ENCODE measurements around the gene MKRN1.
"Not testable (repeated sequence)": the region's sequence is repeated elsewhere in the genome, so short reads cannot be mapped to it uniquely, and the experiment has no call there.

MKRN1 gene

GRCh38 chr7:140456551-140457051 is 22.7 kb downstream of the MKRN1 start:
- no peak overlapping the region for H3K23ac ChIP-seq (ENCODE audit: low read length in 2 of 2)
- H3K9me3 ChIP-seq (ENCODE audit: control insufficient read depth, low read length), result no peaks in the 10 kb centered on the region
- H2AK5ac ChIP-seq (ENCODE audit: low read length, severe bottlenecking), result no peak overlapping the region
- no peak overlapping the region for H3K4me3 ChIP-seq (ENCODE audit: insufficient read depth in 1 of 2, low read depth in 1 of 2, low read length in 2 of 2)
- H2AFZ ChIP-seq (ENCODE audit: low read depth, low read length), result no peak overlapping the region
- H2BK5ac ChIP-seq (ENCODE audit: low read depth, low read length, poor library complexity, severe bottlenecking), result no peak overlapping the region
- H3K14ac ChIP-seq (ENCODE audit: low read length in 2 of 2), result no peak overlapping the region
- H3K4ac ChIP-seq (ENCODE audit: low read depth in 1 of 2, low read length in 2 of 2), result no peak overlapping the region
- H4K8ac ChIP-seq (ENCODE audit: low read length), result no peak overlapping the region
- no peaks in the 10 kb centered on the region for H3K27me3 ChIP-seq (ENCODE audit: control insufficient read depth in 1 of 2, insufficient read depth in 1 of 2, low read length in 2 of 2)
- H3K9ac ChIP-seq (ENCODE audit: low read length), result no peak overlapping the region
- no peak overlapping the region for H3K4me2 ChIP-seq (ENCODE audit: low read length, poor library complexity, severe bottlenecking)
- no peak overlapping the region for H2BK12ac ChIP-seq (ENCODE audit: low read length in 2 of 2)
- H3K79me1 ChIP-seq (replicated peaks; ENCODE audit: low read length, poor library complexity, severe bottlenecking), result peaks cover 28% of the 10 kb centered on the region
- no peak for DNase-seq
- no peak overlapping the region for H4K91ac ChIP-seq (ENCODE audit: low read length)
- H2BK15ac ChIP-seq (ENCODE audit: low read depth, poor library complexity, severe bottlenecking), result no peak overlapping the region
- H2BK120ac ChIP-seq (ENCODE audit: low read depth, low read length), result no peak overlapping the region
- H3K27ac ChIP-seq (ENCODE audit: low read length, poor library complexity, severe bottlenecking), result no peak overlapping the region
- peaks cover 4% of the 10 kb centered on the region for H3K4me1 ChIP-seq (ENCODE audit: control insufficient read depth, insufficient read depth, low read depth, low read length)
- WGBS, result 97% methylated on average over 8 of the region's 9 CpGs
- H3K18ac ChIP-seq (ENCODE audit: low read depth in 1 of 2, low read length in 2 of 2), result no peak overlapping the region
- H3K36me3 ChIP-seq (ENCODE audit: control insufficient read depth in 1 of 2, insufficient read depth in 2 of 2, low read depth in 1 of 2, low read length in 2 of 2), result peaks cover 24 to 89% of the 10 kb centered on the region in 2 experiments

DNA sequence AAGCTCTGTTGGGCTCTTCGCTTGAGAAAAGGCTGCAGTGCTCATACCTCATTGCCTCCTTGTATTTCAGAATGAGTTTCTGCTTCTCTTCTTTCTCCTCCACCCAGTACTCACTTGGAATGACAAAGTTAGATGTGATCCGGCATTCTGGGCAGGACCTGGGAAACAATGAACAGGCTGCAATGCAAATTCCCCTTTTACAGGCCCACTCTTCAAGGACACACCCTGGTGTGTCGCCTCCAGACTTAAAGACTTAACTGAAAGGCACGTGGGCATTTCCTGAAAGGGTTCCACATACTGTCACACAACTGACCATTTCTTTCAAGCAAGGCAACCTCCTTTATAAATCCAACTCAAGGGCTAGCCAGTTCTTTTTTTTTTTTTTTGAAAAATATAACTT is 23.6 kb downstream of the MKRN1 start:
- Histone ChIP-seq H3K79me1 (replicated peaks; ENCODE audit: low read length, poor library complexity, severe bottlenecking) (peaks cover 28% of the 10 kb centered on the region), H2BK12ac (ENCODE audit: low read length in 2 of 2) (no peak overlapping the region), H3K4me1 (ENCODE audit: control insufficient read depth, insufficient read depth, low read depth, low read length) (peaks cover 4% of the 10 kb centered on the region), H3K36me3 (ENCODE audit: control insufficient read depth in 1 of 2, insufficient read depth in 2 of 2, low read depth in 1 of 2, low read length in 2 of 2) (peaks cover 21 to 84% of the 10 kb centered on the region in 2 experiments), H3K4me2 (ENCODE audit: low read length, poor library complexity, severe bottlenecking) (no peak overlapping the region), H3K14ac (ENCODE audit: low read length in 2 of 2) (no peak overlapping the region), H3K18ac (ENCODE audit: low read depth in 1 of 2, low read length in 2 of 2) (no peak overlapping the region), H2BK5ac (ENCODE audit: low read depth, low read length, poor library complexity, severe bottlenecking) (no peak overlapping the region), H3K23ac (ENCODE audit: low read length in 2 of 2) (no peak overlapping the region), H3K4ac (ENCODE audit: low read depth in 1 of 2, low read length in 2 of 2) (no peak overlapping the region), H4K91ac (ENCODE audit: low read length) (no peak overlapping the region), H4K8ac (ENCODE audit: low read length) (no peak overlapping the region), H2BK15ac (ENCODE audit: low read depth, poor library complexity, severe bottlenecking) (no peak overlapping the region), H2AK5ac (ENCODE audit: low read length, severe bottlenecking) (no peak overlapping the region), H3K9ac (ENCODE audit: low read length) (no peak overlapping the region), H3K4me3 (ENCODE audit: insufficient read depth in 1 of 2, low read depth in 1 of 2, low read length in 2 of 2) (no peak overlapping the region), H2BK120ac (ENCODE audit: low read depth, low read length) (no peak overlapping the region), H2AFZ (ENCODE audit: low read depth, low read length) (no peak overlapping the region), H3K9me3 (ENCODE audit: control insufficient read depth, low read length) (no peaks in the 10 kb centered on the region), H3K27me3 (ENCODE audit: control insufficient read depth in 1 of 2, insufficient read depth in 1 of 2, low read length in 2 of 2) (no peaks in the 10 kb centered on the region), H3K27ac (ENCODE audit: low read length, poor library complexity, severe bottlenecking) (no peak overlapping the region)
- DNase-seq, result no peak
- 82% methylated on average over 4 of the region's 4 CpGs for WGBS

GRCh38 chr7:140454657-140455015 is 24.7 kb downstream of the MKRN1 start:
- Histone ChIP-seq H3K14ac (ENCODE audit: low read length in 2 of 2) (no peak overlapping the region), H2AFZ (ENCODE audit: low read depth, low read length) (no peak overlapping the region), H3K36me3 (ENCODE audit: control insufficient read depth in 1 of 2, insufficient read depth in 2 of 2, low read depth in 1 of 2, low read length in 2 of 2) (peaks cover 19 to 78% of the 10 kb centered on the region in 2 experiments), H3K4me3 (ENCODE audit: insufficient read depth in 1 of 2, low read depth in 1 of 2, low read length in 2 of 2) (no peak overlapping the region), H3K4me1 (ENCODE audit: control insufficient read depth, insufficient read depth, low read depth, low read length) (peaks cover 4% of the 10 kb centered on the region), H4K91ac (ENCODE audit: low read length) (no peak overlapping the region), H3K27ac (ENCODE audit: low read length, poor library complexity, severe bottlenecking) (no peak overlapping the region), H2BK120ac (ENCODE audit: low read depth, low read length) (no peak overlapping the region), H3K9me3 (ENCODE audit: control insufficient read depth, low read length) (no peaks in the 10 kb centered on the region), H3K23ac (ENCODE audit: low read length in 2 of 2) (no peak overlapping the region), H3K18ac (ENCODE audit: low read depth in 1 of 2, low read length in 2 of 2) (no peak overlapping the region), H3K4ac (ENCODE audit: low read depth in 1 of 2, low read length in 2 of 2) (no peak overlapping the region), H2BK5ac (ENCODE audit: low read depth, low read length, poor library complexity, severe bottlenecking) (no peak overlapping the region), H3K27me3 (ENCODE audit: control insufficient read depth in 1 of 2, insufficient read depth in 1 of 2, low read length in 2 of 2) (no peaks in the 10 kb centered on the region), H2BK15ac (ENCODE audit: low read depth, poor library complexity, severe bottlenecking) (no peak overlapping the region), H3K79me1 (replicated peaks; ENCODE audit: low read length, poor library complexity, severe bottlenecking) (peaks cover 20% of the 10 kb centered on the region), H3K4me2 (ENCODE audit: low read length, poor library complexity, severe bottlenecking) (no peak overlapping the region), H4K8ac (ENCODE audit: low read length) (no peak overlapping the region), H2AK5ac (ENCODE audit: low read length, severe bottlenecking) (no peak overlapping the region), H3K9ac (ENCODE audit: low read length) (no peak overlapping the region), H2BK12ac (ENCODE audit: low read length in 2 of 2) (no peak overlapping the region)
- no peak for DNase-seq
- 92% methylated on average over 8 of the region's 8 CpGs for WGBS

- not testable (repeated sequence) for H3K14ac ChIP-seq (ENCODE audit: low read length in 2 of 2); H2AFZ ChIP-seq (ENCODE audit: low read depth, low read length); H3K4me3 ChIP-seq (ENCODE audit: insufficient read depth in 1 of 2, low read depth in 1 of 2, low read length in 2 of 2); H4K91ac ChIP-seq (ENCODE audit: low read length); H3K27ac ChIP-seq (ENCODE audit: low read length, poor library complexity, severe bottlenecking); H3K9ac ChIP-seq (ENCODE audit: low read length); H3K18ac ChIP-seq (ENCODE audit: low read depth in 1 of 2, low read length in 2 of 2); H3K23ac ChIP-seq (ENCODE audit: low read length in 2 of 2); H3K27me3 ChIP-seq (ENCODE audit: control insufficient read depth in 1 of 2, insufficient read depth in 1 of 2, low read length in 2 of 2); H4K8ac ChIP-seq (ENCODE audit: low read length); H3K9me3 ChIP-seq (ENCODE audit: control insufficient read depth, low read length); H2BK12ac ChIP-seq (ENCODE audit: low read length in 2 of 2); H3K4me1 ChIP-seq (ENCODE audit: control insufficient read depth, insufficient read depth, low read depth, low read length); H2BK5ac ChIP-seq (ENCODE audit: low read depth, low read length, poor library complexity, severe bottlenecking); DNase-seq; H2BK120ac ChIP-seq (ENCODE audit: low read depth, low read length); H3K4ac ChIP-seq (ENCODE audit: low read depth in 1 of 2, low read length in 2 of 2); H2BK15ac ChIP-seq (ENCODE audit: low read depth, poor library complexity, severe bottlenecking); H3K4me2 ChIP-seq (ENCODE audit: low read length, poor library complexity, severe bottlenecking); H2AK5ac ChIP-seq (ENCODE audit: low read length, severe bottlenecking)
- H3K79me1 ChIP-seq (replicated peaks; ENCODE audit: low read length, poor library complexity, severe bottlenecking), result peaks cover 19% of the 10 kb centered on the region
- WGBS, result 98% methylated on average over 6 of the region's 9 CpGs
- H3K36me3 ChIP-seq (ENCODE audit: control insufficient read depth in 1 of 2, insufficient read depth in 2 of 2, low read depth in 1 of 2, low read length in 2 of 2), result peaks cover 21 to 74% of the 10 kb centered on the region in 2 experiments
Measured at GRCh38 chr7:140453785-140454656, 25.3 kb downstream of the MKRN1 start.
